ENCODE measurements around the gene PHC3. TPM values are rescaled to one million over a fixed set of nuclear protein-coding genes. Genes with fewer than 3 reads are reported as not detected.

Gene PHC3
- total RNA-seq, 1 experiment from 2014 or later: 55.4 TPM

DNA sequence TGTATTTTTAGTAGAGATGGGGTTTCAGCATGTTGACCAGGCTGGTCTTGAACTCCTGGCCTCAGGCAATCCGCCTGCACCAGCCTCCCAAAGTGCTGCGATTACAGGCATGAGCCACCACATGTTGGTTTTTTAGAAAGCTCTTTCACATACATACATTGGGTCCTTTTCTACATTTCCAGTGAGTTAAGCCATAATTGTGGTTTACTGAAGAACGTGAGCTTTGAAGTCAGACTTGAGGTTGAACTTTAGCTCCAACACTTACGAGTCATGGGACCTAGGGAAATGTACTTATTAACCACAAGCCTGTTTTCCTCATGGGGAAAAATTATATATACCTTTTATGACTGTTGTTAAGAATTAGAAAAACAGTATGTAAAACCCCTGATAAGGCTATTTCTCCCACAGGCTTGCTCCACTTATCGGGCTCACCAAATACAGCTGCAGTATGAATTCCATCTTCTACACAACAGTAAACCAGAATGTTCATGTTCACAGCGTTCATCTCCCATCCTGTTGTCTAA, 104.8 kb downstream of the PHC3 start:
- TF ChIP-seq, protein P1, sequence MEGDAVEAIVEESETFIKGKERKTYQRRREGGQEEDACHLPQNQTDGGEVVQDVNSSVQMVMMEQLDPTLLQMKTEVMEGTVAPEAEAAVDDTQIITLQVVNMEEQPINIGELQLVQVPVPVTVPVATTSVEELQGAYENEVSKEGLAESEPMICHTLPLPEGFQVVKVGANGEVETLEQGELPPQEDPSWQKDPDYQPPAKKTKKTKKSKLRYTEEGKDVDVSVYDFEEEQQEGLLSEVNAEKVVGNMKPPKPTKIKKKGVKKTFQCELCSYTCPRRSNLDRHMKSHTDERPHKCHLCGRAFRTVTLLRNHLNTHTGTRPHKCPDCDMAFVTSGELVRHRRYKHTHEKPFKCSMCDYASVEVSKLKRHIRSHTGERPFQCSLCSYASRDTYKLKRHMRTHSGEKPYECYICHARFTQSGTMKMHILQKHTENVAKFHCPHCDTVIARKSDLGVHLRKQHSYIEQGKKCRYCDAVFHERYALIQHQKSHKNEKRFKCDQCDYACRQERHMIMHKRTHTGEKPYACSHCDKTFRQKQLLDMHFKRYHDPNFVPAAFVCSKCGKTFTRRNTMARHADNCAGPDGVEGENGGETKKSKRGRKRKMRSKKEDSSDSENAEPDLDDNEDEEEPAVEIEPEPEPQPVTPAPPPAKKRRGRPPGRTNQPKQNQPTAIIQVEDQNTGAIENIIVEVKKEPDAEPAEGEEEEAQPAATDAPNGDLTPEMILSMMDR (conservative IDR thresholded peaks at IDR 0.05; ENCODE audit: low read depth, low read length): no peak
- no peak for TF ChIP-seq EZH2 (IDR thresholded peaks at IDR 0.05; ENCODE audit: borderline replicate concordance, low read depth, low read length, poor library complexity, severe bottlenecking)
- peaks cover under 1% of the 10 kb centered on the region for H3K36me3 ChIP-seq (ENCODE audit: insufficient read depth, low read length, poor library complexity, severe bottlenecking)
- H3K4me3 ChIP-seq (ENCODE audit: low read depth, low read length, poor library complexity, severe bottlenecking): no peak overlapping the region
- DNase-seq (ENCODE audit: low spot score): no peak
- ChIA-PET POLR2A (ENCODE audit: low non-redundant PET) (no interaction called here), CTCF (no interaction called here)
- no peaks in the 10 kb centered on the region for H3K27me3 ChIP-seq (replicated peaks; ENCODE audit: insufficient read depth, low read depth, low read length, poor library complexity)
- intact Hi-C loops (cut with micrococcal nuclease; ENCODE audit: unreplicated experiment): no loop called here
- no peak overlapping the region for H3K27ac ChIP-seq (ENCODE audit: low read depth, low read length, poor library complexity, severe bottlenecking)
- no peaks in the 10 kb centered on the region for H3K9me3 ChIP-seq (ENCODE audit: low read depth, low read length, poor library complexity, severe bottlenecking)
- no TSS peak for BruUV-seq (replicated peaks)
- peaks cover 14% of the 10 kb centered on the region for H3K4me1 ChIP-seq (ENCODE audit: insufficient read depth, low read length, poor library complexity, severe bottlenecking)

DNA sequence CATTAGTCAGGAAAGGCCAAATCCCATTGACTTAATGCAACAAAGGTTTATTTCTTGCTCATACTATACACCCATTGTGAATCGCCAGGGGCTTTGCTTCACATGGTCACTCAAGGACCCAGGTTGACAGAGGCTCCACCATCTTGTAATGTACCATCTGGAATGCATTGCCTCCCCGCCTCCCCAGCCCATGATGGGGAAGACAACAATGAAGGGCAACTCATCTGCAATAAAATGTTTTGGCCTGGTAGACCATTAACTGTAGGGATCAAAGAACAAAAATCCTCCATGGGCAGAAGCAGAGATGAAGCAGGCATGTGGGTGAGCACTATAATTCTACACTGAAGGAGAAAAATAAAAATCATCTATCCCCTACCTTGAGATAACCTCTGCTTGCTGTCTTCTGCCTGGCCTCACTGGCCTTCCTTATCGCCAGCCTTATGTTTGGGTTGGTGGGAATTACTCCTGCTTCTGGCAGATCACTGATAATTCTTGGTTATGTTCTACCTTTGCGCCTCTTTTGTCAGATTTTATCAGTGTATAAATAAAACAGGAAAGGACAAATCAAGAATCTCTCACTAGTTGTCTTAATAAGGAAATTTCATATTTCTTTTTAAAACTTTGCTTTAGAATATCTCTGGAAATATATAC, 106.0 kb downstream of the PHC3 start:
- TF ChIP-seq, protein P1 (conservative IDR thresholded peaks at IDR 0.05; ENCODE audit: low read depth, low read length): no peak
- no peak for TF ChIP-seq EZH2 (IDR thresholded peaks at IDR 0.05; ENCODE audit: borderline replicate concordance, low read depth, low read length, poor library complexity, severe bottlenecking)
- DNase-seq (ENCODE audit: low spot score): no peak
- ChIA-PET POLR2A (ENCODE audit: low non-redundant PET) (no interaction called here), CTCF (no interaction called here)
- Histone ChIP-seq H3K27ac (ENCODE audit: low read depth, low read length, poor library complexity, severe bottlenecking) (no peak overlapping the region), H3K27me3 (replicated peaks; ENCODE audit: insufficient read depth, low read depth, low read length, poor library complexity) (no peaks in the 10 kb centered on the region), H3K9me3 (ENCODE audit: low read depth, low read length, poor library complexity, severe bottlenecking) (no peaks in the 10 kb centered on the region), H3K4me3 (ENCODE audit: low read depth, low read length, poor library complexity, severe bottlenecking) (no peak overlapping the region), H3K4me1 (ENCODE audit: insufficient read depth, low read length, poor library complexity, severe bottlenecking) (peaks cover 14% of the 10 kb centered on the region), H3K36me3 (ENCODE audit: insufficient read depth, low read length, poor library complexity, severe bottlenecking) (no peaks in the 10 kb centered on the region)
- intact Hi-C loops (cut with micrococcal nuclease; ENCODE audit: unreplicated experiment): no loop called here
- BruUV-seq (replicated peaks): no TSS peak

DNA sequence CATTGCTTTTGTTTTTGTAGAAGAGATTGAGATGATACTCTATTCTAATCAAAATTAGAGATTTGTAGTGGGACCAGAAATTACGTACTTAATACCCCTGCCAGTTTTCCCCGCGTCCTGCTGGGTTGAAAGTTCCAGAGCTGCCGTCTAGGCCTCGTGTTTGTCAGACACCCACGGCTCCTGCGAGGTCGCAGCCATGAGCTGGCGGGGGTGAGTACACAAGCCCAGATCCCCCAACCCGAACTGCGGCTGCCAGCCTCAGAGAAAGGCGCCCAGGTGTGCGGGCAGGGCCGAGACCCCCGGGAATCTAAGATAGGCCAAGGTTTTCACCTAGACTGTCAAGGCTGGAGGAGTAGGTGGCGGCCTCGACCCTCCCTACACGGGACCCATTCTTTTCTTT, 117.4 kb downstream of the PHC3 start:
- no peak for TF ChIP-seq EZH2 (IDR thresholded peaks at IDR 0.05; ENCODE audit: borderline replicate concordance, low read depth, low read length, poor library complexity, severe bottlenecking)
- TF ChIP-seq, protein P1 (conservative IDR thresholded peaks at IDR 0.05; ENCODE audit: low read depth, low read length): no peak
- H3K4me1 ChIP-seq (ENCODE audit: insufficient read depth, low read length, poor library complexity, severe bottlenecking): peaks cover 4% of the 10 kb centered on the region
- no peak for DNase-seq (ENCODE audit: low spot score)
- H3K9me3 ChIP-seq (ENCODE audit: low read depth, low read length, poor library complexity, severe bottlenecking): no peaks in the 10 kb centered on the region
- H3K36me3 ChIP-seq (ENCODE audit: insufficient read depth, low read length, poor library complexity, severe bottlenecking): no peaks in the 10 kb centered on the region
- CTCF ChIA-PET: no interaction called here
- no TSS peak for BruUV-seq (replicated peaks)
- POLR2A ChIA-PET (ENCODE audit: low non-redundant PET): no interaction called here
- intact Hi-C loops (cut with micrococcal nuclease; ENCODE audit: unreplicated experiment): no loop called here
- H3K4me3 ChIP-seq (ENCODE audit: low read depth, low read length, poor library complexity, severe bottlenecking): no peak overlapping the region
- H3K27me3 ChIP-seq (replicated peaks; ENCODE audit: insufficient read depth, low read depth, low read length, poor library complexity): no peaks in the 10 kb centered on the region
- no peak overlapping the region for H3K27ac ChIP-seq (ENCODE audit: low read depth, low read length, poor library complexity, severe bottlenecking)
